GM12864 (cell line): Measurements from ENCODE around the gene CTAGE9.

ENCODE experiments used
- DNase-seq: peaks from one replicate; pipeline ENCODE4 v3.0.0-alpha.2; 2011; ENCODE audit warnings: low read depth
- H3K4me3 ChIP-seq: 2 replicates; pipeline ENCODE4 v1.5.1; 2011; ENCODE audit warnings: mild to moderate bottlenecking, low read depth, low read length, control low read depth
- TF ChIP-seq, protein P1 (sequence below): IDR thresholded peaks from 2 replicates; pipeline ENCODE4 v1.5.1; 2011; ENCODE audit warnings: low read depth, mild to moderate bottlenecking, moderate library complexity, low read length, control low read depth, inconsistent platforms; ENCODE audit errors: missing control alignments

The CTAGE9 gene

GRCh38 chr6:131749023-131749422 lies 38.2 kb upstream of the CTAGE9 start:
- TF ChIP-seq, protein P1, sequence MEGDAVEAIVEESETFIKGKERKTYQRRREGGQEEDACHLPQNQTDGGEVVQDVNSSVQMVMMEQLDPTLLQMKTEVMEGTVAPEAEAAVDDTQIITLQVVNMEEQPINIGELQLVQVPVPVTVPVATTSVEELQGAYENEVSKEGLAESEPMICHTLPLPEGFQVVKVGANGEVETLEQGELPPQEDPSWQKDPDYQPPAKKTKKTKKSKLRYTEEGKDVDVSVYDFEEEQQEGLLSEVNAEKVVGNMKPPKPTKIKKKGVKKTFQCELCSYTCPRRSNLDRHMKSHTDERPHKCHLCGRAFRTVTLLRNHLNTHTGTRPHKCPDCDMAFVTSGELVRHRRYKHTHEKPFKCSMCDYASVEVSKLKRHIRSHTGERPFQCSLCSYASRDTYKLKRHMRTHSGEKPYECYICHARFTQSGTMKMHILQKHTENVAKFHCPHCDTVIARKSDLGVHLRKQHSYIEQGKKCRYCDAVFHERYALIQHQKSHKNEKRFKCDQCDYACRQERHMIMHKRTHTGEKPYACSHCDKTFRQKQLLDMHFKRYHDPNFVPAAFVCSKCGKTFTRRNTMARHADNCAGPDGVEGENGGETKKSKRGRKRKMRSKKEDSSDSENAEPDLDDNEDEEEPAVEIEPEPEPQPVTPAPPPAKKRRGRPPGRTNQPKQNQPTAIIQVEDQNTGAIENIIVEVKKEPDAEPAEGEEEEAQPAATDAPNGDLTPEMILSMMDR = no peak
- DNase-seq = no peak

DNA sequence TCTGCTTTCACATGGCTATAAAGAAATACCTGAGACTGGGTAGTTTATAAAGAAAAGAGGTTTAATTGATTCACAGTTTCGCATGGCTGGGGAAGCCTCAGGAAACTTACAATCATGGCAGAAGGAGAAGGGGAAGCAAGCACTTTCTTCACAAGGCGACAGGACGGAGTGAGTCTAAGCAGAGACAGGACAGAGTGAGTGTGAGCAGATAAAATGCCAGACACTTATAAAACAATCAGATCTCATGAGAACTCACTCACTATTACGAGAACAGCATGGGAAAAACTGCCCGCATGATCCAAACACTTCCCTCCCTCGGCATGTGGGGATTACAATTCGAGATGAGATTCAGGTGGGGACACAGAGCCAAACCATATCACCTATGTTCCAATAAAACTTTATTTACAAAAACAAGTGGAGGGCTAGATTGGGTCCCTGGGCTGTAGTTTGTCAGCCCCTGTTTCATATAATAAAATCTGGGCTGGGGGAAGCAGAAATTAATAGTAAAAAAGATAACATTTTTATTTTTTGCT lies 37.1 kb upstream of the CTAGE9 start:
- no peak for DNase-seq
- H3K4me3 ChIP-seq = no peak overlapping the region
- TF ChIP-seq, protein P1 = no peak

More at GRCh38 chr6:131749023-131749422, 38.2 kb upstream of the CTAGE9 start:
- no peak overlapping the region for H3K4me3 ChIP-seq

DNA sequence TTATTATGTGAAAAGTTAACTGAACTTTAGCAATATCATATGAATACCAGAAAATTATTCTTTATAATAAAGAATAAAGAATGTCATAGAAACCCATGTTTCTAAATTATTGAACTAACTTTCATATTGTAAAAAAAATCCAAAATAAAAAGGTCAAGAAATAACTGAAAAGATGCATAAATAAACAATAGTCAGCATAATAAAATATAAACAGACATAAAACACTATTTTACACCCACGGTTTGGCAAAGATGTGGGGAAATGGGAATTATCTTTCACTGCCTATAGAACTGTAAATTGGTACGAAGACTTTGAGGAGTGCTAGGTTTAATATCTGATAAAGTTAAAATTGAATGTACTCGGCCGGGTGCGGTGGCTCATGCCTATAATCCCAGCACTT lies 34.7 kb upstream of the CTAGE9 start:
- no peak overlapping the region for H3K4me3 ChIP-seq
- no peak for DNase-seq
- TF ChIP-seq, protein P1 = no peak

DNA sequence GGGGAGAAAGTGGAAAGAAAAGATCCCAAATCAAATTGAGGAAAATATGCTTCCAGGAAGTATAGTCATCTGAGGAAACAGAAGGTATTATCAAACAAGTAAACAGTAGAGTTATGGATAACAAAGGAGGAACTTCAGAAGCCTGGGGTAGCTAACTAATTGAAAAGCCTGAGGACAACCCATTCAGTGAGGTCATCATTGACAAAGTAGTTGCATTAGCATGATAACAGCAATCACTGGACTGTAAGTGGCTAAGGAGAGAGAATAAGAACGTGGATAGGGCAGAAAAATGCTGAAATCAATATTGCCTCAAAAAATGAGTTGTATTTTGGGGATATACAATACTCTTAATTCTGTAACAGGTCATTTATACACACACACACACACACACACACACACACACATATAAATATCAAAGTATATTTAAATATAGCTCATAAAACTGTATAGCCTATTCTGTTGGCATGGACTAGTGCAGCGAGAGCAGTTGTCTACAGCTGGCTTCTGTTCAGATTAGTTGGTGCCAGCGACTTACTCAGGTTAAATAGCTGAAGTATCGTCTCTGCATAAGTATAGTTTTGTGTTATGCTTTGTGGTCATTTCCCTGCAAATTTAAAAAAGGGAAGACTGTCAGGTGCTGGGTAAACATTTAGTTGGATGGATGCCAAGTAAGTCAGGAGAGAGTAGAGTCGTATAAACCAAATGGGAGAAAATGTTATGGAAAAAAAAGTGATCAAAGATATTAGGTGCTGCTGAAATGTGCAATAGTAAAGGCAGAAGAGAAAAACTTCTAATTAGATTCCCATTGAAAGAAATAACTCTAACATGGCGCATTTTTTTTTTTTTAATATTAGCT lies 33.8 kb upstream of the CTAGE9 start:
- TF ChIP-seq, protein P1 = no peak
- DNase-seq = no peak
- H3K4me3 ChIP-seq = no peak overlapping the region

DNA sequence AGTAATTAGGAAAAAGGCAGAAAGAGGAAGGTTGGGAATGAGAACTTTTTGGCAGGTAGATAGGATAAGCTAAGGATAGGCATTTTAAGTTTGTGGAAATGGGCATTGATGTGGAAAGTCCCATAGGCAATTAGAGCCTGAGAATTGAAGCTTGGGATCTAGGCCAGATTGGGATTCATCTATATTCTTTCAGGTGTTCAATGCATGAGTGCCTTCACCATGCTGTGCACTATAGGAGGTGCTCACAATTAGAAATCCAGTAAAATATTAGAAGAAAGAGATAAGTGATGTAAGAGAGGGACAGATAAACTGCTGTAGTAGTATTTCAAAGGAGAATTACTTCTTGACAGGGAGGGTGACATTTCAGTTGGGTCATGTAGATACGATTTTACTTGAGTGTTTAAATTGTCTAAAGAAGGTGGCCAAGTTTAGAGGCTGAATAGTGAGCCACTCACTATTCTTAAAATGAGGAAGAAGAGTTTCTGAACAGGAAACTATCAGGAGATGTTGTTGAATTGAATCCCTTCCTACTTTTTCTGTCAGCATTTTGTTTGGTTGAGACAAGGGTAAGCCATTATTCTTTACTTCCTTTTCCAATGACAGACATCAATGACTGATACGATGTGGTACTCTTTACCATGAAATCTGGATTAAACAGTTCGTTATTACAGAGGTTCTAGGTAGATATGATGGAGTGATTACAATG lies 31.0 kb upstream of the CTAGE9 start:
- DNase-seq = no peak
- TF ChIP-seq, protein P1 = no peak
- H3K4me3 ChIP-seq = no peak overlapping the region

GRCh38 chr6:131740161-131740560 lies 29.3 kb upstream of the CTAGE9 start:
- TF ChIP-seq, protein P1 = no peak
- H3K4me3 ChIP-seq = no peak overlapping the region
- no peak for DNase-seq
